Measurements from ENCODE around the gene HPS5.

Gene HPS5

DNA sequence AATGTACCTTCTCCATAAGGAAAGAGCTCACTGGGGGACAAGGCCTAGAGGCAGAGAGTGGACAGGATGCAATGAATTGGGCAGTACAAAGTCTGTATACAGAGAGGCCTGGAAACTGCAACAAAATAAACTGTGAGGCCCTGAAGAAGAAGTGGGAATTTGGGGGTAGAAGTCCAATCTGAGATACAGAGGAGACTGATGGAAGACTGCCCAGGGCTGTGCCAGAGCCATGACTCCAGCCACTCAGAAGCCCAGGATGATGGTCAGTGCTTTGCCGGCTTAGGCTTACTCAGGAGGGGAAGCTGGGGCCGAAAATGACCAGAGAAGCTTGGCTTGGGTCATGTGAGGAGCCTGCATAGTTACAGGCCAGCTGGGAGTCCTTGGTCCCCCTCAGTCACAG is 91.1 kb downstream of the HPS5 start:
- no peak for DNase-seq

DNA sequence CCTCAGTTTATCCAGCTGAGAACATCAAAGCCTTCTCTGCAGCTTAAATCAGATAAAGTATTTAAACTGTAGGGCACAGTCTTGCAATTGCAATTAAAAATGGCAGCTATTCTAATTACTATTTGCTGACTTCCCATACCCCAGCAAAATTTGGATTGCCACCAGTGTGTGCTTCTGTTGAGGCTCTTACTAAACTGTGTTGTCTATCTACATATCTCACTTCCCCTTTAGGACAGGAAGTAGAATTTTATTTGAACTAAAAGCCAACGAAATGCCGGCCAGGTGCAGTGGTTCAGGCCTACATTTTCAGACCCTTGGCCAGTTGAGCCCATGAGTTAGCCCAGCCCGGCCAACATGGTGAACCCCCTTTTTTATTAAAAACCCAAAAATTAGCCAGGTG is 92.4 kb downstream of the HPS5 start:
- no peak for DNase-seq
